ENCODE data around the gene FKBP5. TPM values are rescaled to one million over a fixed set of nuclear protein-coding genes. Genes with fewer than 3 reads are reported as not detected.

FKBP5 gene
- total RNA-seq, 1 donor from 2014 or later: 6.8 TPM

DNA sequence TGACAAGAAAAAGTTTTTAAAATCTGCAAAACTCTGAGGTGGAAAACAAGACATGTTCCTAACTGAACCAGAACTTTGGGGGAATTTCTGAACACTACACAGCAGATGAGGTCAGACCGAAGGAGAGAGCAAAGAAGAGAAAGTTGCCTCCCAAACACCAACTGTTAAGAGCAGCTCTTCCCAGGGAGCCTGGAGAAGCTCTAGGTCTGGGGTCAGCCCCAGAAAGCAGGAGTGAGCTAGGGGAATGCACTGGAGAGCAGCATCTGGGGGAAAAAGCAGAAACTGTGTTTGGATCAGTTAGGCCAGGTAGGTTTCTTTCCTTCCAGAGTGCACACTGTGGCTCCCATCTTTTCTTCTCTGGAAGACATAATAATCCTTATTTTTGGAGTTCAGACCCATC lies 41.3 kb downstream of the FKBP5 start:
- H3K9ac ChIP-seq (ENCODE audit: low read depth in 1 of 3, low read length in 3 of 3): no peak overlapping the region
- H3K36me3 ChIP-seq (ENCODE audit: control insufficient read depth in 3 of 3, insufficient read depth in 3 of 3, low read length in 3 of 3): peaks cover 0 to 5% (median 0%) of the 10 kb centered on the region in 3 donors
- H3K27ac ChIP-seq (ENCODE audit: low read depth, low read length): no peak overlapping the region
- H3K27me3 ChIP-seq (ENCODE audit: control insufficient read depth in 3 of 3, insufficient read depth in 3 of 3, low read length in 3 of 3): no peaks in the 10 kb centered on the region
- H3K4me1 ChIP-seq (ENCODE audit: control insufficient read depth in 3 of 3, insufficient read depth in 3 of 3, low read length in 3 of 3): peaks cover 0 to 6% (median 2%) of the 10 kb centered on the region in 3 donors
- H3K9me3 ChIP-seq (ENCODE audit: control insufficient read depth in 3 of 3, low read length in 3 of 3): no peaks in the 10 kb centered on the region
- H3K4me3 ChIP-seq (ENCODE audit: low read length in 3 of 3): no peak overlapping the region

DNA sequence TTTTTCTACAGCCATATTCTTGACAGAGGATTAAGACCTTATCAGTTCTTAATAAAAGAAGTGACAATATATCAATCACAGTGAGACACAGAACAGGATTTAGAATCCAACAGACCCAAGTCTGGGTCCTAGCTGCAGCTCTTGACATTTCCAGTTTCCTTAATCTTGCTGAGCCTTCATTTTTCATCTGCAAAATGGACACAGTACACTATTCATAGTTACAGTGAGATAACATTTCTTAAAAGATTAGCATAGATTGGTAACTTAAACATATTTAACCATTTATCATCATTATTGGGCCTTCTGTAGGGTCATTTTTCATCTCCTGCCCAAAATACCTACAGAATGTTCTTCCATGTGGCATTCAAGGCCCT lies 45.6 kb downstream of the FKBP5 start:
- Histone ChIP-seq H3K27ac (ENCODE audit: low read depth, low read length) (no peak overlapping the region), H3K9ac (ENCODE audit: low read depth in 1 of 3, low read length in 3 of 3) (no peak overlapping the region), H3K4me3 (ENCODE audit: low read length in 3 of 3) (no peak overlapping the region), H3K27me3 (ENCODE audit: control insufficient read depth in 3 of 3, insufficient read depth in 3 of 3, low read length in 3 of 3) (no peaks in the 10 kb centered on the region), H3K36me3 (ENCODE audit: control insufficient read depth in 3 of 3, insufficient read depth in 3 of 3, low read length in 3 of 3) (peaks cover 14 to 31% (median 23%) of the 10 kb centered on the region in 3 donors), H3K9me3 (ENCODE audit: control insufficient read depth in 3 of 3, low read length in 3 of 3) (no peaks in the 10 kb centered on the region), H3K4me1 (ENCODE audit: control insufficient read depth in 3 of 3, insufficient read depth in 3 of 3, low read length in 3 of 3) (peaks cover 0 to 6% (median 0%) of the 10 kb centered on the region in 3 donors)

DNA sequence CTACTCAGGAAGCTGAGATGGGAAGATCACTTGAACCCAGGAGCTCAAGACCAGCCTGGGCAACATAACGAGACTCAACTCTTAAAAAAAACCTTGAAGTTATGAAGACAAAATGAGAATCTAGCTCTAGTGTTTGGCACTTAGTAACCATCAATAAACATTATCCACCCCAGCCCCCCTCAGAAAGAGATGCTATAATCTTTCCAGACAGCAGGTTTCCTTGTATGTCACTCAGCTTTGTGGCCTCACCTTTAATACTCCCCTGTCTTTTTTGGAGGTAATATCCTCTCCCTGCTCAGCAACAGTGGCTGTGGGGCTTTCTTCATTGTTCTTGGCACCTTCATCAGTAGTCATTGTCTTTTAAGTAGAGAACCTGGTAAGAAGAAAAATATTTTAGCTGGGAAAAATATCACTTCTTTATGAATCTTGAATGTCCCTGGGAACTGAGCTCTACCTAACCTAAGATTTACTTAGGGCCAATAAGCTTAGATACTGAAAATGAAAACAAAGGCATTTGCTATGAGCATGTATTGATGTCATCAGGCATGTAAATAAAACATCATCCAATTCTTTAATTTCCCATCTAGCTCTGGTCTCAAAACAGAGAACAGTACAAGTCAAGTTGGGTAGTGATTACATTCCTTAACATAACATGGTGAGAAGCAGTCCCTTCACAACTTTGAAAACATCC lies 46.1 kb downstream of the FKBP5 start:
- Histone ChIP-seq H3K27me3 (ENCODE audit: control insufficient read depth in 3 of 3, insufficient read depth in 3 of 3, low read length in 3 of 3) (no peaks in the 10 kb centered on the region), H3K36me3 (ENCODE audit: control insufficient read depth in 3 of 3, insufficient read depth in 3 of 3, low read length in 3 of 3) (peaks cover 14 to 33% (median 23%) of the 10 kb centered on the region in 3 donors), H3K9ac (ENCODE audit: low read depth in 1 of 3, low read length in 3 of 3) (no peak overlapping the region), H3K27ac (ENCODE audit: low read depth, low read length) (no peak overlapping the region), H3K9me3 (ENCODE audit: control insufficient read depth in 3 of 3, low read length in 3 of 3) (no peaks in the 10 kb centered on the region), H3K4me3 (ENCODE audit: low read length in 3 of 3) (no peak overlapping the region), H3K4me1 (ENCODE audit: control insufficient read depth in 3 of 3, insufficient read depth in 3 of 3, low read length in 3 of 3) (peaks cover 0 to 6% (median 0%) of the 10 kb centered on the region in 3 donors)

- Histone ChIP-seq H3K27ac (ENCODE audit: low read depth, low read length) (no peak overlapping the region), H3K27me3 (ENCODE audit: control insufficient read depth in 3 of 3, insufficient read depth in 3 of 3, low read length in 3 of 3) (no peaks in the 10 kb centered on the region), H3K9ac (ENCODE audit: low read depth in 1 of 3, low read length in 3 of 3) (no peak overlapping the region), H3K4me1 (ENCODE audit: control insufficient read depth in 3 of 3, insufficient read depth in 3 of 3, low read length in 3 of 3) (no peaks in the 10 kb centered on the region), H3K4me3 (ENCODE audit: low read length in 3 of 3) (no peak overlapping the region), H3K9me3 (ENCODE audit: control insufficient read depth in 3 of 3, low read length in 3 of 3) (no peaks in the 10 kb centered on the region), H3K36me3 (ENCODE audit: control insufficient read depth in 3 of 3, insufficient read depth in 3 of 3, low read length in 3 of 3) (peaks cover 15 to 44% (median 27%) of the 10 kb centered on the region in 3 donors)
Measured at GRCh38 chr6:35640017-35640664, 48.6 kb downstream of the FKBP5 start.

GRCh38 chr6:35638679-35639078 lies 50.0 kb downstream of the FKBP5 start:
- Histone ChIP-seq H3K4me3 (ENCODE audit: low read length in 3 of 3) (no peak overlapping the region), H3K27me3 (ENCODE audit: control insufficient read depth in 3 of 3, insufficient read depth in 3 of 3, low read length in 3 of 3) (no peaks in the 10 kb centered on the region), H3K36me3 (ENCODE audit: control insufficient read depth in 3 of 3, insufficient read depth in 3 of 3, low read length in 3 of 3) (peaks cover 16 to 44% (median 28%) of the 10 kb centered on the region in 3 donors), H3K9ac (ENCODE audit: low read depth in 1 of 3, low read length in 3 of 3) (no peak overlapping the region), H3K9me3 (ENCODE audit: control insufficient read depth in 3 of 3, low read length in 3 of 3) (no peaks in the 10 kb centered on the region), H3K4me1 (ENCODE audit: control insufficient read depth in 3 of 3, insufficient read depth in 3 of 3, low read length in 3 of 3) (peaks cover 0 to 4% (median 2%) of the 10 kb centered on the region in 3 donors), H3K27ac (ENCODE audit: low read depth, low read length) (no peak overlapping the region)

DNA sequence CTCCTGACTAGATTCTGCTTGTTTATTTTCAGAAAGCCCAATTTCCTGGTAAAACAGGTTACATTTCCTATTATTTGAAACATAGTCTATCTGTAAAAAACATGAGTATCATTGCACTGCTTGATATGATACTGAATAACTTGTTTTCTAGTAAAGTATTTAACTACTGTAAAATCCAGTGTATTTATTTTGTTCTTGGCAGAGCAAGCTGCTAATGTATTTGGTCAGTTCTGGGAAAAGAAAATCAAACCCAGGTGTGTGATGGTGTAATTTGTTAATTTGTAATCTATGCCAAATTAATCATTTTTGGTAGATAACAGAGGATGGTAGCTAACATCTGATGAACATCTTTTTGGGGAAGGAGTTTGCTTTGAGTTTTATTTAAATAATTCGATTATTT lies 50.8 kb downstream of the FKBP5 start:
- Histone ChIP-seq H3K4me1 (ENCODE audit: control insufficient read depth in 3 of 3, insufficient read depth in 3 of 3, low read length in 3 of 3) (peaks cover 0 to 4% (median 2%) of the 10 kb centered on the region in 3 donors), H3K27me3 (ENCODE audit: control insufficient read depth in 3 of 3, insufficient read depth in 3 of 3, low read length in 3 of 3) (no peaks in the 10 kb centered on the region), H3K4me3 (ENCODE audit: low read length in 3 of 3) (no peak overlapping the region), H3K9ac (ENCODE audit: low read depth in 1 of 3, low read length in 3 of 3) (no peak overlapping the region), H3K27ac (ENCODE audit: low read depth, low read length) (no peak overlapping the region), H3K9me3 (ENCODE audit: control insufficient read depth in 3 of 3, low read length in 3 of 3) (no peaks in the 10 kb centered on the region), H3K36me3 (ENCODE audit: control insufficient read depth in 3 of 3, insufficient read depth in 3 of 3, low read length in 3 of 3) (peaks cover 16 to 44% (median 28%) of the 10 kb centered on the region in 3 donors)

DNA sequence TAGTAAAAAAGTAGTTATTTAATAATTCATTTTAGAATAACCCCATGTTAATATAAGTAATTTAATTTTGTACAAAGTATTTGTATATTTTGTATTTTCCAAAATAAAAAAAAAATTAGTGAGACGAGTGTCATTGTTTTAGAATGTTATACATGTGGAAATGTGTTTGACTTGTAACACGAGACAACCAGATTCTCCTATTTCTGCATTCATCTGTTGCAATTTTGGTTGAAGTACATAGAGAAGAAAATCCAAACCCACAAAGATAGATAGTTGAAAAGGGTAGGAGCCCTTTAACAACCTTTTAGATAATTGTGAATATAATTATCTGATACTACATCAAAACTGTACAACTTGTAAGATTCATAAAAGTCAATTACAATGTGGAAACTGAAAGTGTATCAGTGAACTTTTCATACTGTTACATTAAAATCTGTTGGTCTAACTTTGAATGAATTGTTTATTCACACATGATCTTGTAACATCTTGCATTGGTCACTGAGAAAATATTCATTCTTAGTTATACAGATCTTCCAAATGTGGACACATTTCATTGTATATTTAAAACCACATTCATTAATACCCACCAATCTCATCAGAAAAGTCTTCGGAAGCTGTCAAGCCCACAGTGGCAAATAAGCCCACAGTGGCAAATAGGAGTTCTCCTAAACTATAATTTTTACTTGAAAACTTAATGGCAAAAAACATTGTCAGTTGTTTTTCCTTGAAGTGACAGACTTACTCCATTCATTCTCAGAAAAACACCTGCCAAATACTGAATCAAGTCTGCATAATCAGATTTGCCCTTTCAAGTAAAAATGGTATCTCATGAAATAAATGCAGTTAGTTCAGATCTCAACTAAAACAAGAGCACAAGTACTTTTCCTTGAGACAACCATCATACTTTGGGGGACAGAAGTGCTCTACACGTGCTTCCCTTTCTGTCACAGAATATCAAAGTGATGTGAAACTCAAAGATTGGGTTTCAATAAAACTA lies 52.8 kb downstream of the FKBP5 start:
- no peaks in the 10 kb centered on the region for H3K9me3 ChIP-seq (ENCODE audit: control insufficient read depth in 3 of 3, low read length in 3 of 3)
- H3K27me3 ChIP-seq (ENCODE audit: control insufficient read depth in 3 of 3, insufficient read depth in 3 of 3, low read length in 3 of 3): no peaks in the 10 kb centered on the region
- H3K27ac ChIP-seq (ENCODE audit: low read depth, low read length): no peak overlapping the region
- peaks cover 0 to 4% (median 2%) of the 10 kb centered on the region in 3 donors for H3K4me1 ChIP-seq (ENCODE audit: control insufficient read depth in 3 of 3, insufficient read depth in 3 of 3, low read length in 3 of 3)
- H3K9ac ChIP-seq (ENCODE audit: low read depth in 1 of 3, low read length in 3 of 3): no peak overlapping the region
- no peak overlapping the region for H3K4me3 ChIP-seq (ENCODE audit: low read length in 3 of 3)
- peaks cover 12 to 34% (median 23%) of the 10 kb centered on the region in 3 donors for H3K36me3 ChIP-seq (ENCODE audit: control insufficient read depth in 3 of 3, insufficient read depth in 3 of 3, low read length in 3 of 3)

DNA sequence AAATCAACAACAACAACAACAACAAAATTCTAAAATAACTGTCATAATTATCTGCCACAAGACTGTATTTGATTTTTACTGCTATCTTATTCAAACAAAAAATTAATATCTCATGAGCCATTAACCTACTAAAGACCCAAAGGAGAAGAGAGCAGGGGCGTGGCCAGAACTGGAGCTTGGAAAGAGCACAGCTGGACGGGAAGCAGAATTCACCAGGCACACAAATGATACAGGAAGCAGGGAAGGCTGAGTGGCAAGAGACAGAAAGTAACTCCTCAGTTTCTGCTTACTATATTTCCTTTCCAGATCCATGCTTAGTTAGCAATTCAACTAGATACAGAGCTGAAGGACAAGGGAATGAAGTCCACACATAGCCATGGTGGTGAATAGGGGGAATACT lies 54.4 kb downstream of the FKBP5 start:
- Histone ChIP-seq H3K36me3 (ENCODE audit: control insufficient read depth in 3 of 3, insufficient read depth in 3 of 3, low read length in 3 of 3) (peaks cover 5 to 27% (median 19%) of the 10 kb centered on the region in 3 donors), H3K27me3 (ENCODE audit: control insufficient read depth in 3 of 3, insufficient read depth in 3 of 3, low read length in 3 of 3) (no peaks in the 10 kb centered on the region), H3K4me1 (ENCODE audit: control insufficient read depth in 3 of 3, insufficient read depth in 3 of 3, low read length in 3 of 3) (peaks cover 0 to 4% (median 2%) of the 10 kb centered on the region in 3 donors), H3K9me3 (ENCODE audit: control insufficient read depth in 3 of 3, low read length in 3 of 3) (no peaks in the 10 kb centered on the region), H3K9ac (ENCODE audit: low read depth in 1 of 3, low read length in 3 of 3) (peak overlapping the region in 1 of 3 donors; percentile 41), H3K27ac (ENCODE audit: low read depth, low read length) (peak overlapping the region; percentile 39), H3K4me3 (ENCODE audit: low read length in 3 of 3) (no peak overlapping the region)

DNA sequence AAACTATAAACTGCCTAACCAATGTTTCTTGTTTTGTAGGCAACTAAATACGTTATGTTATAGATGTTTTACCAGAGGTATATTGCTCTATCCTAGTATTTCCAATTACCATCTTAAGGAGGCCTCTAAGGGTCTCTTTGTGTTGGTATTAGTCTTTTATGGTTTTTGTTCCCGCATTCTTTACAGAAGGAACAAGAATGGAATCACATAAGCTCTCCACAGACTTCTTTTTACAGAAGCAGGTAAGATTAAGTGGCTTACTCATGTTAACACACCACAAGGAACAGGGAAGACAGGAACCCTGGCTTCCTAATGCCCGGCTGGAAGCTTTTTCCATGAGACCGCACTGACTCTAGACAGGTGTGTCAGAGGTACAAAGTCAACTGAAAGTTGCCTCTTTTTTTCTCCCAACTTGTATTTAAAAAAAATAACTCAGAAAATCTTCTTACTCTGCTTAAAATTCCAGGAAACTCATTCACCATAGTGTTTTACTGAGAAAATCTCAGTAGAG lies 55.1 kb downstream of the FKBP5 start:
- H3K27me3 ChIP-seq (ENCODE audit: control insufficient read depth in 3 of 3, insufficient read depth in 3 of 3, low read length in 3 of 3): no peaks in the 10 kb centered on the region
- H3K27ac ChIP-seq (ENCODE audit: low read depth, low read length): no peak overlapping the region
- H3K4me1 ChIP-seq (ENCODE audit: control insufficient read depth in 3 of 3, insufficient read depth in 3 of 3, low read length in 3 of 3): peaks cover 0 to 4% (median 2%) of the 10 kb centered on the region in 3 donors
- H3K4me3 ChIP-seq (ENCODE audit: low read length in 3 of 3): no peak overlapping the region
- H3K9me3 ChIP-seq (ENCODE audit: control insufficient read depth in 3 of 3, low read length in 3 of 3): no peaks in the 10 kb centered on the region
- H3K36me3 ChIP-seq (ENCODE audit: control insufficient read depth in 3 of 3, insufficient read depth in 3 of 3, low read length in 3 of 3): peaks cover 5 to 26% (median 16%) of the 10 kb centered on the region in 3 donors
- H3K9ac ChIP-seq (ENCODE audit: low read depth in 1 of 3, low read length in 3 of 3): no peak overlapping the region

Measured in skeletal muscle tissue (tissue), 4 donors.